Neural cell (in vitro differentiated cells): ENCODE data around the gene HOXC11.

Experiments
- CTCF ChIP-seq: fragments of 450-650 bp; IDR thresholded peaks from 2 replicates; pipeline ENCODE4 v1.5.1; 2014; ENCODE audit warnings: antibody characterized with exemption, mild to moderate bottlenecking, moderate library complexity; ENCODE audit not compliant: poor library complexity, severe bottlenecking
- EP300 ChIP-seq: fragments of 450-650 bp; conservative IDR thresholded peaks from 2 replicates; pipeline ENCODE4 v1.6.1; 2014; ENCODE audit warnings: antibody characterized with exemption, mild to moderate bottlenecking, moderate library complexity; ENCODE audit not compliant: poor library complexity, severe bottlenecking
- EZH2 ChIP-seq: fragments of 200-600, 300-800 bp; shearing (Covaris generic), sonication (generic); IDR thresholded peaks from 2 replicates; pipeline ENCODE4 v1.6.1; 2014; ENCODE audit warnings: antibody characterized with exemption, low read length, borderline replicate concordance, mild to moderate bottlenecking; ENCODE audit not compliant: insufficient read depth, poor library complexity, severe bottlenecking
- MXI1 ChIP-seq: fragments of 450-650 bp; conservative IDR thresholded peaks from 2 replicates; pipeline ENCODE4 v1.6.1; 2014; ENCODE audit warnings: antibody characterized with exemption, mild to moderate bottlenecking; ENCODE audit not compliant: poor library complexity, severe bottlenecking
- POLR2AphosphoS5 ChIP-seq: IDR thresholded peaks from 2 replicates; pipeline ENCODE4 v1.6.1; 2012
- RAD21 ChIP-seq: fragments of 450-650 bp; conservative IDR thresholded peaks from 2 replicates; pipeline ENCODE4 v1.6.1; 2014; ENCODE audit warnings: antibody characterized with exemption, mild to moderate bottlenecking, moderate library complexity
- TAF1 ChIP-seq: IDR thresholded peaks from 2 replicates; pipeline ENCODE4 v1.6.1; 2012; ENCODE audit warnings: low read depth
- TF ChIP-seq, protein P1 (sequence below): IDR thresholded peaks from 2 replicates; pipeline ENCODE4 v1.6.1; 2012; ENCODE audit warnings: borderline replicate concordance

DNA sequence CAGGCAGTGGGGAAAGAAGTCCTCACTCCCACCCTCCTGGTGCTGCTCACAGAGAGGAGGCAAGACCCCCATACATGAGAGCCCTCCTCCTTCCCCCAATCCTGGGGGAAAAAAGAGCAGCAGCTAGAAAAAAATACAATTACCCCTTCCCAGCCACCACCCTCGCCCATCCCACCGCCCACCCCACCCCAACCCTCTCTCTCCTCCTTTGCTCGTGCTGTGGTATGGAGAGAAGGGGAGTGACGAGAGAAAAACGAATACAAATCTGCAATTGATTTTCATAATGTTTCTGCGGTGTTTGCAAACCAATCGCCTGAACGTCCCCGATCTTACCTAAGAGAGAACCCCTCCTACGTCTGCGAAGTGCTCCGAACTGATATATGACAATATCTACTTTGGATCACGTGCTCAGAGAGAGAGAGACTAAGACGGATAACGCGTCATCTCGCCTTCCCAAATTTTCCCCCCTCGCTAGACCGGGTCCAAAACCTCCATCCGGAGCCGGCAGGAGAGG, at the start of gene HOXC11:
- no peak for TF ChIP-seq MXI1
- no peak for TF ChIP-seq CTCF
- no peak for TF ChIP-seq POLR2AphosphoS5
- TF ChIP-seq RAD21 = no peak
- TF ChIP-seq EZH2 = no peak
- TF ChIP-seq EP300 = no peak
- no peak for TF ChIP-seq TAF1
- TF ChIP-seq, protein P1, sequence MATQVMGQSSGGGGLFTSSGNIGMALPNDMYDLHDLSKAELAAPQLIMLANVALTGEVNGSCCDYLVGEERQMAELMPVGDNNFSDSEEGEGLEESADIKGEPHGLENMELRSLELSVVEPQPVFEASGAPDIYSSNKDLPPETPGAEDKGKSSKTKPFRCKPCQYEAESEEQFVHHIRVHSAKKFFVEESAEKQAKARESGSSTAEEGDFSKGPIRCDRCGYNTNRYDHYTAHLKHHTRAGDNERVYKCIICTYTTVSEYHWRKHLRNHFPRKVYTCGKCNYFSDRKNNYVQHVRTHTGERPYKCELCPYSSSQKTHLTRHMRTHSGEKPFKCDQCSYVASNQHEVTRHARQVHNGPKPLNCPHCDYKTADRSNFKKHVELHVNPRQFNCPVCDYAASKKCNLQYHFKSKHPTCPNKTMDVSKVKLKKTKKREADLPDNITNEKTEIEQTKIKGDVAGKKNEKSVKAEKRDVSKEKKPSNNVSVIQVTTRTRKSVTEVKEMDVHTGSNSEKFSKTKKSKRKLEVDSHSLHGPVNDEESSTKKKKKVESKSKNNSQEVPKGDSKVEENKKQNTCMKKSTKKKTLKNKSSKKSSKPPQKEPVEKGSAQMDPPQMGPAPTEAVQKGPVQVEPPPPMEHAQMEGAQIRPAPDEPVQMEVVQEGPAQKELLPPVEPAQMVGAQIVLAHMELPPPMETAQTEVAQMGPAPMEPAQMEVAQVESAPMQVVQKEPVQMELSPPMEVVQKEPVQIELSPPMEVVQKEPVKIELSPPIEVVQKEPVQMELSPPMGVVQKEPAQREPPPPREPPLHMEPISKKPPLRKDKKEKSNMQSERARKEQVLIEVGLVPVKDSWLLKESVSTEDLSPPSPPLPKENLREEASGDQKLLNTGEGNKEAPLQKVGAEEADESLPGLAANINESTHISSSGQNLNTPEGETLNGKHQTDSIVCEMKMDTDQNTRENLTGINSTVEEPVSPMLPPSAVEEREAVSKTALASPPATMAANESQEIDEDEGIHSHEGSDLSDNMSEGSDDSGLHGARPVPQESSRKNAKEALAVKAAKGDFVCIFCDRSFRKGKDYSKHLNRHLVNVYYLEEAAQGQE = no peak
